Measurements from ENCODE around the gene PTPRF.
A peak's percentile ranks its signal among the peaks of the same experiment; 100 is the strongest.

Gene PTPRF

DNA sequence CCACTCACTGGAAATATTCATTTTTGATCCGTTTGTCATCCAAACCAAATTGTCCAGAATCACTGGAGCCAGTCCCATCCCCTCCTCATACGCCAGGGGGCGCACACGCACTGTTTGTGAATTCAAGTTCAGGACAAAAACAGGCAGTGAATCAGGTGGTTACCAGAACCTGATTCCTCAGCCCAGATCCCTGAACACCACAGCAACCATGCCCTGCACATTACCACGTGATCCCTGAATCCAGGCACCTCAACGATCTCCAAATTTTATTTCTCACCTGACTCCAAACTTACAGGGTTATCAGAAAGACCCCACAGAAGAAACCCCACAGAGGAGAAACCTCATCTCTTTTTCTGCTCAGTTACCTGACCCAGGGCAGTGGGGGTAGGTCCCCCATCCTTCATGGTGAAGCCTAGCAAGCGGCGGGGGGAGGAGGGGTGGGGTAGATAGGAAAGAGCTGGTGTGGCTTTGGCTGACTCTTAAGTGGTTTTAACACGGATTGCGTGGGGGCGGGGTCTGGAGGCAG lies 1.4 kb upstream of the PTPRF start:
- H3K23ac ChIP-seq (ENCODE audit: low read length in 2 of 2) = no peak overlapping the region
- H2AFZ ChIP-seq (ENCODE audit: low read depth, low read length) = no peak overlapping the region
- H3K9ac ChIP-seq (ENCODE audit: low read length) = no peak overlapping the region
- H3K4me1 ChIP-seq (ENCODE audit: control insufficient read depth, insufficient read depth, low read depth, low read length) = peaks cover 16% of the 10 kb centered on the region
- H2BK12ac ChIP-seq (ENCODE audit: low read length in 2 of 2) = no peak overlapping the region
- DNase-seq = peak; percentile 82
- no peak overlapping the region for H2BK15ac ChIP-seq (ENCODE audit: low read depth, poor library complexity, severe bottlenecking)
- no peak overlapping the region for H2AK5ac ChIP-seq (ENCODE audit: low read length, severe bottlenecking)
- H3K4me2 ChIP-seq (ENCODE audit: low read length, poor library complexity, severe bottlenecking) = no peak overlapping the region
- WGBS = 19% methylated on average over 11 of the region's 11 CpGs
- peaks cover 0 to 8% of the 10 kb centered on the region in 2 experiments for H3K27me3 ChIP-seq (ENCODE audit: control insufficient read depth in 1 of 2, insufficient read depth in 1 of 2, low read length in 2 of 2)
- H4K91ac ChIP-seq (ENCODE audit: low read length) = no peak overlapping the region
- H3K79me1 ChIP-seq (replicated peaks; ENCODE audit: low read length, poor library complexity, severe bottlenecking) = peaks cover 11% of the 10 kb centered on the region
- H3K36me3 ChIP-seq (ENCODE audit: control insufficient read depth in 1 of 2, insufficient read depth in 2 of 2, low read depth in 1 of 2, low read length in 2 of 2) = no peaks in the 10 kb centered on the region
- H3K18ac ChIP-seq (ENCODE audit: low read depth in 1 of 2, low read length in 2 of 2) = no peak overlapping the region
- no peak overlapping the region for H4K8ac ChIP-seq (ENCODE audit: low read length)
- H2BK5ac ChIP-seq (ENCODE audit: low read depth, low read length, poor library complexity, severe bottlenecking) = no peak overlapping the region
- H3K14ac ChIP-seq (ENCODE audit: low read length in 2 of 2) = no peak overlapping the region
- no peak overlapping the region for H3K27ac ChIP-seq (ENCODE audit: low read length, poor library complexity, severe bottlenecking)
- no peak overlapping the region for H3K4me3 ChIP-seq (ENCODE audit: insufficient read depth in 1 of 2, low read depth in 1 of 2, low read length in 2 of 2)
- H2BK120ac ChIP-seq (ENCODE audit: low read depth, low read length) = no peak overlapping the region
- no peak overlapping the region for H3K4ac ChIP-seq (ENCODE audit: low read depth in 1 of 2, low read length in 2 of 2)
- no peaks in the 10 kb centered on the region for H3K9me3 ChIP-seq (ENCODE audit: control insufficient read depth, low read length)

DNA sequence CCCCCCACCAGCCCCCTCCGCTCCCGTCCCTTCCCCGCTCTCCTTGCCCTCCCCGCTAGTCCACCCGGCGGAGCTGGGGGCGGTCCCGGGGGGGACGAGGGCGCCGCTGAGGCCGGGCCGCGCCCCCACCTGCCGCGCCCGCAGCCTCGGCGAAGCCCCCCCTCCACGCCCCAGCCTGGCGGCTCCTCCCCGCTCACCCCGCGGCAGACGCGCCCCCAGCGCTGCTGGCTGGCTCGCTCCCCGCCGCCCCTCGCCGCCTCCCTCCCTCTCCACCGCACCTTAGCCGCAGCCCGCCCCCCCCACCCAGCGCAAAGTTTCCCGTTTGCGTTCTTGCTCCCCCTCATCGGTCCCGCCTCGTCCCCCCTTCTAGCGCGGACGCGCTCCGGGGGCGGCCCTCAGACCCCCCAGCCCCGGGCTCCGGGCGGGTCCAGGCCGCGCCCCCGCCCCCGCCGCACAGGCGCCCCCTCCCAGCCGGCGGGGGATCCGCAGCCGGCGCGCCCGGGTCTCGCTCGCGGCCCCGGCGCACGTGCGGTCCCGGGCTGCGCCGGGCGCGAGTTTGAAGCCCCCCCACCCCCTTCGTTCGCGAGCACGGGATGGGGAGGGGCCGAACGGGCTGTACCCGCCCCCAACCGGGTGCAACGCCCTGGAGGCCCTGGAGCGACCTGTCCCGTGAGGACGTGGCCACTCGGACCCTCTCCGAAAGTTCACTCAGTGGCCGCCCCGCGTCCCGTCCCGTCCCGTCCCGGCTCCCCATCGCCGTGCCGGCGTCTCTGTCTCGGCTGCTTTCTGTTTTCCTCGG lies 623 bp downstream of the PTPRF start:
- H3K9me3 ChIP-seq (ENCODE audit: control insufficient read depth, low read length) = no peaks in the 10 kb centered on the region
- no peak overlapping the region for H3K27ac ChIP-seq (ENCODE audit: low read length, poor library complexity, severe bottlenecking)
- H2BK5ac ChIP-seq (ENCODE audit: low read depth, low read length, poor library complexity, severe bottlenecking) = no peak overlapping the region
- peak overlapping the region; percentile 94 for H2BK15ac ChIP-seq (ENCODE audit: low read depth, poor library complexity, severe bottlenecking)
- H2AK5ac ChIP-seq (ENCODE audit: low read length, severe bottlenecking) = no peak overlapping the region
- H4K91ac ChIP-seq (ENCODE audit: low read length) = peak overlapping the region; percentile 52
- H3K79me1 ChIP-seq (replicated peaks; ENCODE audit: low read length, poor library complexity, severe bottlenecking) = peaks cover 25% of the 10 kb centered on the region
- peak overlapping the region; percentile 78 to 86 for H3K4me3 ChIP-seq (ENCODE audit: insufficient read depth in 1 of 2, low read depth in 1 of 2, low read length in 2 of 2)
- H4K8ac ChIP-seq (ENCODE audit: low read length) = peak overlapping the region; percentile 36
- peak; percentile 35 for DNase-seq
- peak overlapping the region; percentile 66 for H2AFZ ChIP-seq (ENCODE audit: low read depth, low read length)
- peak overlapping the region; percentile 97 for H3K4me2 ChIP-seq (ENCODE audit: low read length, poor library complexity, severe bottlenecking)
- H3K4ac ChIP-seq (ENCODE audit: low read depth in 1 of 2, low read length in 2 of 2) = peak overlapping the region in 1 of 2 experiments; percentile 47
- H3K14ac ChIP-seq (ENCODE audit: low read length in 2 of 2) = peak overlapping the region in 1 of 2 experiments; percentile 94
- under 1% methylated on average over 73 of the region's 102 CpGs for WGBS
- peaks cover 12% of the 10 kb centered on the region for H3K4me1 ChIP-seq (ENCODE audit: control insufficient read depth, insufficient read depth, low read depth, low read length)
- H3K18ac ChIP-seq (ENCODE audit: low read depth in 1 of 2, low read length in 2 of 2) = peak overlapping the region; percentile 66 to 88
- peaks cover 0 to 8% of the 10 kb centered on the region in 2 experiments for H3K27me3 ChIP-seq (ENCODE audit: control insufficient read depth in 1 of 2, insufficient read depth in 1 of 2, low read length in 2 of 2)
- H2BK120ac ChIP-seq (ENCODE audit: low read depth, low read length) = peak overlapping the region; percentile 45
- H3K23ac ChIP-seq (ENCODE audit: low read length in 2 of 2) = no peak overlapping the region
- peak overlapping the region; percentile 82 for H3K9ac ChIP-seq (ENCODE audit: low read length)
- H3K36me3 ChIP-seq (ENCODE audit: control insufficient read depth in 1 of 2, insufficient read depth in 2 of 2, low read depth in 1 of 2, low read length in 2 of 2) = no peaks in the 10 kb centered on the region
- peak overlapping the region in 1 of 2 experiments; percentile 10 for H2BK12ac ChIP-seq (ENCODE audit: low read length in 2 of 2)

DNA sequence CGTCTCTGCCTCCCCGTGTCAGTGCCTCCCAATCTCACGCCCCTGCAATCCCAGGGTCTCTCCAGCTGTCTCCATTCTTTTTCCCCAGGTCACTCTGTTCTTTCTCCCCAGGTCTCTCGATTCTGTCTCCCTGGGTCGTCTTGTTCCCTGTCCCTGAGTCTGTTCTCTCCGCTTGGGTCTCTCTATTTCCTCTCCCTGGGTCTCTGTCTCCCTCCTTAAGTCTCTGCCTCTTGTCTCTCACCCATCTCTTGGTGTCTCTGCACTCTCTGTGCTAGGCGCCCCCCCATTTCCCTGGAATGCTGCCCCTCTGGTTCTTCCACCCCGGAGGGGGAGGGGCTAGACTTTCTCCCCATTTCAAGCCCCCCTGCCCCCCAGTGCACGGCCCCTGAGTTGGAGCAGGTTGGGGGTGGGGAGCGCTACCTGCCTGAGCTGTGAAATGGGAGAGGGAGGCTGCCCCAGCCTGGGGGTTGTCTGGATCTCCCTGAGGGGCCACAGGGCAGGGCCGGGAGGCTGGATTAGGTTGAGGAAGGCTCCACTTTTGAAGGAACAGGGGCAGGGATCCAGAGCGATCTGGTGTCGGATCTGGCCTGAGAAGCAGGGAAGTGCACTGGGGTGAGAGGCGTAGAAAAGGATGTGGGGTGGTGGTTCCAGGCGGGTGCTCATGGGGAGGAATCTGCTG lies 1.4 kb downstream of the PTPRF start:
- Histone ChIP-seq H2AK5ac (ENCODE audit: low read length, severe bottlenecking) (no peak overlapping the region), H3K9ac (ENCODE audit: low read length) (peak overlapping the region; percentile 82), H2BK5ac (ENCODE audit: low read depth, low read length, poor library complexity, severe bottlenecking) (no peak overlapping the region), H3K9me3 (ENCODE audit: control insufficient read depth, low read length) (no peaks in the 10 kb centered on the region), H4K91ac (ENCODE audit: low read length) (peak overlapping the region; percentile 52), H4K8ac (ENCODE audit: low read length) (peak overlapping the region; percentile 36), H3K79me1 (replicated peaks; ENCODE audit: low read length, poor library complexity, severe bottlenecking) (peaks cover 33% of the 10 kb centered on the region), H2BK120ac (ENCODE audit: low read depth, low read length) (no peak overlapping the region), H3K4me1 (ENCODE audit: control insufficient read depth, insufficient read depth, low read depth, low read length) (peaks cover 16% of the 10 kb centered on the region), H3K4ac (ENCODE audit: low read depth in 1 of 2, low read length in 2 of 2) (peak overlapping the region in 1 of 2 experiments; percentile 63), H2AFZ (ENCODE audit: low read depth, low read length) (peak overlapping the region; percentile 66), H2BK12ac (ENCODE audit: low read length in 2 of 2) (peak overlapping the region in 1 of 2 experiments; percentile 10), H3K4me3 (ENCODE audit: insufficient read depth in 1 of 2, low read depth in 1 of 2, low read length in 2 of 2) (peak overlapping the region; percentile 78 to 86), H3K27me3 (ENCODE audit: control insufficient read depth in 1 of 2, insufficient read depth in 1 of 2, low read length in 2 of 2) (peaks cover 0 to 8% of the 10 kb centered on the region in 2 experiments), H3K36me3 (ENCODE audit: control insufficient read depth in 1 of 2, insufficient read depth in 2 of 2, low read depth in 1 of 2, low read length in 2 of 2) (no peaks in the 10 kb centered on the region), H3K4me2 (ENCODE audit: low read length, poor library complexity, severe bottlenecking) (peak overlapping the region; percentile 97), H3K14ac (ENCODE audit: low read length in 2 of 2) (peak overlapping the region in 1 of 2 experiments; percentile 94), H3K23ac (ENCODE audit: low read length in 2 of 2) (no peak overlapping the region), H2BK15ac (ENCODE audit: low read depth, poor library complexity, severe bottlenecking) (peak overlapping the region; percentile 84), H3K18ac (ENCODE audit: low read depth in 1 of 2, low read length in 2 of 2) (peak overlapping the region; percentile 66 to 88), H3K27ac (ENCODE audit: low read length, poor library complexity, severe bottlenecking) (no peak overlapping the region)
- no peak for DNase-seq
- 18% methylated on average over 14 of the region's 15 CpGs for WGBS

DNA sequence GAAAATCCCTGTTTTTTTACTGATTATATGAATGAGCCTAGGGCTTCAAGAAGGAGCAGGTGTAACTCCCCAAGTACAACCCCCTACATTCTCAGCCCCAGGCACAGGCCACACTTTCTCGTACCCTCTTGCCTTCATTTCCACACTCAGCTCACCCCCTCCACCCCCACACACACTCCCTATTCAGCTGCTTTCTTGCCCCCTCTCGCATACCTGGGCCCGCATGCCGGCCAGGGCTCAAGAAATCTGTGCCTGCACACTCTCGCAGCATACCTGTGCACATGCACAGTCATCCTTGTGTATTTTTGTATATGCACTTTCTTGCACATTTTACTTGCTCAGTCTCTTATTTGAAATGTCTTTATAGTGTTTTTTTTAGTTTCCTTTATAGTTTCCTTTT lies 2.0 kb downstream of the PTPRF start:
- H3K9ac ChIP-seq (ENCODE audit: low read length) = no peak overlapping the region
- no peak overlapping the region for H2BK12ac ChIP-seq (ENCODE audit: low read length in 2 of 2)
- H2AK5ac ChIP-seq (ENCODE audit: low read length, severe bottlenecking) = no peak overlapping the region
- no peaks in the 10 kb centered on the region for H3K9me3 ChIP-seq (ENCODE audit: control insufficient read depth, low read length)
- no peak overlapping the region for H3K23ac ChIP-seq (ENCODE audit: low read length in 2 of 2)
- H2AFZ ChIP-seq (ENCODE audit: low read depth, low read length) = no peak overlapping the region
- H2BK15ac ChIP-seq (ENCODE audit: low read depth, poor library complexity, severe bottlenecking) = peak overlapping the region; percentile 38
- no peak overlapping the region for H3K4me2 ChIP-seq (ENCODE audit: low read length, poor library complexity, severe bottlenecking)
- no peak for DNase-seq
- H3K79me1 ChIP-seq (replicated peaks; ENCODE audit: low read length, poor library complexity, severe bottlenecking) = peaks cover 34% of the 10 kb centered on the region
- 91% methylated on average over 5 of the region's 5 CpGs for WGBS
- H4K91ac ChIP-seq (ENCODE audit: low read length) = no peak overlapping the region
- peaks cover 0 to 8% of the 10 kb centered on the region in 2 experiments for H3K27me3 ChIP-seq (ENCODE audit: control insufficient read depth in 1 of 2, insufficient read depth in 1 of 2, low read length in 2 of 2)
- no peak overlapping the region for H3K4me3 ChIP-seq (ENCODE audit: insufficient read depth in 1 of 2, low read depth in 1 of 2, low read length in 2 of 2)
- H3K4me1 ChIP-seq (ENCODE audit: control insufficient read depth, insufficient read depth, low read depth, low read length) = peaks cover 19% of the 10 kb centered on the region
- no peak overlapping the region for H2BK120ac ChIP-seq (ENCODE audit: low read depth, low read length)
- H3K14ac ChIP-seq (ENCODE audit: low read length in 2 of 2) = no peak overlapping the region
- no peak overlapping the region for H2BK5ac ChIP-seq (ENCODE audit: low read depth, low read length, poor library complexity, severe bottlenecking)
- H3K4ac ChIP-seq (ENCODE audit: low read depth in 1 of 2, low read length in 2 of 2) = no peak overlapping the region
- H3K27ac ChIP-seq (ENCODE audit: low read length, poor library complexity, severe bottlenecking) = no peak overlapping the region
- H3K18ac ChIP-seq (ENCODE audit: low read depth in 1 of 2, low read length in 2 of 2) = no peak overlapping the region
- peaks cover 0 to 3% of the 10 kb centered on the region in 2 experiments for H3K36me3 ChIP-seq (ENCODE audit: control insufficient read depth in 1 of 2, insufficient read depth in 2 of 2, low read depth in 1 of 2, low read length in 2 of 2)
- no peak overlapping the region for H4K8ac ChIP-seq (ENCODE audit: low read length)
